Measurements from ENCODE around the gene ARHGEF3.

ARHGEF3 gene

GRCh38 chr3:56819016-56819809, 17.5 kb upstream of the ARHGEF3 start:
- H3K9me3 ChIP-seq (ENCODE audit: insufficient read depth, low read length), result no peaks in the 10 kb centered on the region
- no peak overlapping the region for H3K27ac ChIP-seq (ENCODE audit: low read length)
- no peaks in the 10 kb centered on the region for H3K79me2 ChIP-seq (ENCODE audit: low read length)
- H3K36me3 ChIP-seq (replicated peaks; ENCODE audit: low read depth, low read length), result no peaks in the 10 kb centered on the region
- H3K4me3 ChIP-seq (ENCODE audit: low read length), result no peak overlapping the region
- no peak overlapping the region for H3K4me2 ChIP-seq (ENCODE audit: low read length)
- no peaks in the 10 kb centered on the region for H4K20me1 ChIP-seq (ENCODE audit: insufficient read depth, low read length)
- no peak overlapping the region for H3K9ac ChIP-seq (ENCODE audit: low read length)
- TF ChIP-seq CTCF (IDR thresholded peaks at IDR 0.05; ENCODE audit: low read depth, low read length), result no peak
- no peak for TF ChIP-seq EZH2phosphoT487 (IDR thresholded peaks at IDR 0.05; ENCODE audit: low read depth)
- no peak overlapping the region for H2AFZ ChIP-seq (ENCODE audit: low read depth, low read length)
- no peaks in the 10 kb centered on the region for H3K4me1 ChIP-seq (ENCODE audit: low read length)
- peaks cover 10% of the 10 kb centered on the region; the same call in 1 of the 2 replicates for H3K27me3 ChIP-seq (ENCODE audit: low read depth, low read length)

GRCh38 chr3:56818156-56818985, 16.6 kb upstream of the ARHGEF3 start:
- Histone ChIP-seq H3K4me2 (ENCODE audit: low read length) (no peak overlapping the region), H3K27ac (ENCODE audit: low read length) (no peak overlapping the region)

GRCh38 chr3:56817646-56818045, 15.9 kb upstream of the ARHGEF3 start:
- no peak overlapping the region for H3K4me2 ChIP-seq (ENCODE audit: low read length)
- H4K20me1 ChIP-seq (ENCODE audit: insufficient read depth, low read length), result no peaks in the 10 kb centered on the region
- no peak overlapping the region for H3K4me3 ChIP-seq (ENCODE audit: low read length)
- H3K36me3 ChIP-seq (replicated peaks; ENCODE audit: low read depth, low read length), result no peaks in the 10 kb centered on the region
- H3K4me1 ChIP-seq (ENCODE audit: low read length), result peaks cover 1% of the 10 kb centered on the region
- H3K27me3 ChIP-seq (ENCODE audit: low read depth, low read length), result 0 out of 2 replicates have a peak, but pooled peaks cover 10% of the 10 kb centered on the region
- TF ChIP-seq CTCF (IDR thresholded peaks at IDR 0.05; ENCODE audit: low read depth, low read length) (no peak), EZH2phosphoT487 (IDR thresholded peaks at IDR 0.05; ENCODE audit: low read depth) (no peak)
- H3K79me2 ChIP-seq (ENCODE audit: low read length), result no peaks in the 10 kb centered on the region
- H3K9ac ChIP-seq (ENCODE audit: low read length), result no peak overlapping the region
- H3K9me3 ChIP-seq (ENCODE audit: insufficient read depth, low read length), result no peaks in the 10 kb centered on the region
- no peak overlapping the region for H3K27ac ChIP-seq (ENCODE audit: low read length)
- no peak overlapping the region for H2AFZ ChIP-seq (ENCODE audit: low read depth, low read length)

More at GRCh38 chr3:56818156-56818985, 16.6 kb upstream of the ARHGEF3 start:
- H3K9me3 ChIP-seq (ENCODE audit: insufficient read depth, low read length), result no peaks in the 10 kb centered on the region
- H3K4me1 ChIP-seq (ENCODE audit: low read length), result no peaks in the 10 kb centered on the region
- no peak overlapping the region for H3K4me3 ChIP-seq (ENCODE audit: low read length)
- H2AFZ ChIP-seq (ENCODE audit: low read depth, low read length), result no peak overlapping the region
- TF ChIP-seq CTCF (IDR thresholded peaks at IDR 0.05; ENCODE audit: low read depth, low read length) (no peak), EZH2phosphoT487 (IDR thresholded peaks at IDR 0.05; ENCODE audit: low read depth) (no peak)
- H4K20me1 ChIP-seq (ENCODE audit: insufficient read depth, low read length), result no peaks in the 10 kb centered on the region
- no peaks in the 10 kb centered on the region for H3K79me2 ChIP-seq (ENCODE audit: low read length)
- no peaks in the 10 kb centered on the region for H3K36me3 ChIP-seq (replicated peaks; ENCODE audit: low read depth, low read length)
- H3K9ac ChIP-seq (ENCODE audit: low read length), result no peak overlapping the region
- 0 out of 2 replicates have a peak, but pooled peaks cover 10% of the 10 kb centered on the region for H3K27me3 ChIP-seq (ENCODE audit: low read depth, low read length)

- H3K9ac ChIP-seq (ENCODE audit: low read length), result no peak overlapping the region
- H3K79me2 ChIP-seq (ENCODE audit: low read length), result no peaks in the 10 kb centered on the region
- 0 out of 2 replicates have a peak, but pooled peaks cover 10% of the 10 kb centered on the region for H3K27me3 ChIP-seq (ENCODE audit: low read depth, low read length)
- no peak overlapping the region for H3K4me2 ChIP-seq (ENCODE audit: low read length)
- no peaks in the 10 kb centered on the region for H3K9me3 ChIP-seq (ENCODE audit: insufficient read depth, low read length)
- H3K4me1 ChIP-seq (ENCODE audit: low read length), result peaks cover 16% of the 10 kb centered on the region
- H3K4me3 ChIP-seq (ENCODE audit: low read length), result no peak overlapping the region
- no peak overlapping the region for H2AFZ ChIP-seq (ENCODE audit: low read depth, low read length)
- no peak overlapping the region for H3K27ac ChIP-seq (ENCODE audit: low read length)
- TF ChIP-seq EZH2phosphoT487 (IDR thresholded peaks at IDR 0.05; ENCODE audit: low read depth) (no peak), CTCF (IDR thresholded peaks at IDR 0.05; ENCODE audit: low read depth, low read length) (no peak)
- H3K36me3 ChIP-seq (replicated peaks; ENCODE audit: low read depth, low read length), result no peaks in the 10 kb centered on the region
- H4K20me1 ChIP-seq (ENCODE audit: insufficient read depth, low read length), result no peaks in the 10 kb centered on the region
These were observed 14.3 kb upstream of the ARHGEF3 start for GRCh38 chr3:56816061-56816460.

All from OCI-LY3 (cell line).